GM21526 (cell line): Measurements from ENCODE around the gene RREB1.

Source experiments
- ATAC-seq: cut with Tn5 transposase; IDR thresholded peaks from one replicate; pipeline ENCODE4 v1.9.1; 2021; ENCODE audit warnings: moderate library complexity; ENCODE audit not compliant: unreplicated experiment, low FRiP score

The RREB1 gene

DNA sequence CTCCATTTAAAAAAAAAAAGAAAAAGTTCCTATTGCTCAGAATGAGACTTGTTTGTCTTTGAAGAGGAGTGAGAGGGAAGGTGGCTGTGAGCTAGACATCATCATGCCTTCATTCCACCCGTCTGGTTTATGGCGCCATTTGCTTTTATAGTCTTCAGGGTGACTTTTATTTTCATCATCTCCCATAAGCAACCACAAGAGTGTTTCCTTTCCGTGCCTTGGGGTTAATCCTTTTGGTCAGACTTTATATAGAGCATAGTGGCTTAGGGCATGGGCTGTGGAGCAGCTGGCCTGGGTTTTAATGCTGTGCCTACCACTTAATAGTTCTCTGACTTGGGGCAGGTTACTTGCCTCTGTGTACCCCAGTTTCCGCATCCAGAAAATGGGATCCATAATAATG lies 77.8 kb downstream of the RREB1 start:
- ATAC-seq, result no peak

DNA sequence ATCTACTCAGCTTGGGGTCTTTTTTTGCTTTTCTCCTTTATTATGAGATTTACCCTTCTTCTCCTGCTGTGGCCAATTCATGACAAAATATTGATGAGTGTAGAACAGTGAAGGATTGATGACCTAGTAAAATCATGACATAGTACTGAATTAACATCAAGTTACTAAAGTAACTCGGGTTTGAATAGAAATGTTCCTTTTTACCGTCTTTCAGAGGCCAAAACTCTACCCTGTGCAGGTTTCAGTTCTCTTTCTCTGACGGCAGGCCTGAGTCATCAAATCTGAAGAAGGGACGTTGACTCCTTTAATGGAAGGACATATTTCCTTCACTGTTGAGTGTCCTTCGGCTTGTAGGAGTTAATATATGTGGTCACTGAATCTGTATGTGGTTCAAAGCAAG lies 80.7 kb downstream of the RREB1 start:
- peak; percentile 75 for ATAC-seq

DNA sequence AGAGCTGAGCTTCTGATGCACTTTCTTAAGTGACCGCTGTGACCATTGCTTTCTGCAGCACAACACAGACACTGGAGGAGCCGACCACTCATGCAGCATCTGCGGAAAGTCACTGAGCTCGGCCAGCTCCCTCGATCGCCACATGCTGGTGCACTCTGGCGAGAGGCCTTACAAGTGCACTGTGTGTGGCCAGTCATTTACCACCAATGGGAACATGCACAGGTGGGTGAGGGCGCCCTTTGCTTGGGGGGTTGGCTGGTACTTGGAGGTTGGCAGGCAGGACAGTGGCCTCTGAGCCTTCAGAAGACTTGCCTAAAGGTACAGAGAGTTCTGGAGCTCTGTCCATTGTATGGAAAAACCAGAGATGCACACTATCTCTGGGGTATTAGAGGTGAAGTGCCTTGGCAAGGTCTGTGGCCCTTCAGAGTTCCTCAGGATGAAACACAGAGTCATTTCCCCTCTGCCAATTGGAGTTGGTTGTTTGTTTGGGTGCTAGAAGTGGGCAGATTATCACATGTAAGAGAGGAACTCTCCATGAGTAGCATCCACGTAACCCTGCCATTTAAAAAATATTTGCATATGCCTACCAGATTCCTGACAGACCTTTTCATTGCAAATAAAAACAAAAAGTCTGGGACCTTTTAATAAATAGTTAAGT lies 81.5 kb downstream of the RREB1 start:
- ATAC-seq, result no peak

DNA sequence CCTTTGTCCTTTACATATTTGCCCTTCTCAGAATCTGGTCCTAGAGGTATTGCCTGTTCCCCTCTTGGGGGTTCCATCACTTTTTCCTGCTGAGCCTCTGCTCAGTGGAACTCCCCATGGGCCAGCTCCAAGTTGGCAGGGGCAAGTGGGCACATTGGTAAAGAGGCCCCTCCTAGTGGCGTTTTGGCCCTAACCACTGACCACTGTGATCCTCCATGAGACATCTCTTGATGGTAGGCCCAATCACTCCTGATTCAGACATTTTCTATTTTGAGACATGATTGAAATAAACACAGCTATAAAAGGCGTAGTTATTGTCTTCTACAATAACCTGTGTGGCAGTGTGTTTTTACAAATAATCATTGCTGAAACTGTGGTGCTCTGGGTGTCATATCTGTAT lies 83.0 kb downstream of the RREB1 start:
- no peak for ATAC-seq

DNA sequence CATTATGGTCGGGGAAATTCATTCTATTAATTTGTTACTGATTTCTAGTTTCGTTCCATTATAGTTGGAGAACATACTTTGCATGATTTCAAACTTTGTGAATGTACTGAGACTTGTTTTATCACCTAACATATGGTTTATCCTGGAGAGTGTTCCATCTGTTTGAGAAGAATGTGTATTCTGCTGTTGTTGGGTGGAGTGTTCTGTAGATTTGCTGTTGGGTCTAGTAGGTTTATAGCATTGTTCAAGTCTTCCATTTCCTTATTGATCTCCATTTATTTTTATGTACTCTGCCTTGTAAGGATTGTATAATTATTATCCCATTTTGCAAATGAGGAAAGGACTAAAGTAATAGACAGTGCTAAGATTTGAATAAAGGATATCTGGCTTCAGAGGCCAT lies 85.4 kb downstream of the RREB1 start:
- ATAC-seq, result no peak

DNA sequence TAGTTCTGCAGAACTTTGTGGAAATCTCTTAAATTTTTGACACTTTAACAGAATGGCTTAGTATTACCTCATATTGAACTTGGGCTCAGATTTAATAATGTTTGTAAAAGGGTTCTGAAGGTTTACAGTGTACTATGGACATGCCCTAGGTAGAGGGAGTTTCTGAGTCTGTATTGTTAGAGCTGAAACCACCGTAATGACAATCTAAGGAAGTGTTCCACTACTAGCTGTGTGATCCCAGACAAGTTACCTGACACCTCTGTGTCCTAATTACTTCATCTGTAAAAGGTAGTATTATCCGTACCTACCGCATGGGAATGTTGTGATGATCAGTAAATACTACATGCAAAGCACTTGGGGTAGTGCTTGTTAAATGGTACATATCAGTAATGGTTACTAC lies 86.9 kb downstream of the RREB1 start:
- no peak for ATAC-seq

DNA sequence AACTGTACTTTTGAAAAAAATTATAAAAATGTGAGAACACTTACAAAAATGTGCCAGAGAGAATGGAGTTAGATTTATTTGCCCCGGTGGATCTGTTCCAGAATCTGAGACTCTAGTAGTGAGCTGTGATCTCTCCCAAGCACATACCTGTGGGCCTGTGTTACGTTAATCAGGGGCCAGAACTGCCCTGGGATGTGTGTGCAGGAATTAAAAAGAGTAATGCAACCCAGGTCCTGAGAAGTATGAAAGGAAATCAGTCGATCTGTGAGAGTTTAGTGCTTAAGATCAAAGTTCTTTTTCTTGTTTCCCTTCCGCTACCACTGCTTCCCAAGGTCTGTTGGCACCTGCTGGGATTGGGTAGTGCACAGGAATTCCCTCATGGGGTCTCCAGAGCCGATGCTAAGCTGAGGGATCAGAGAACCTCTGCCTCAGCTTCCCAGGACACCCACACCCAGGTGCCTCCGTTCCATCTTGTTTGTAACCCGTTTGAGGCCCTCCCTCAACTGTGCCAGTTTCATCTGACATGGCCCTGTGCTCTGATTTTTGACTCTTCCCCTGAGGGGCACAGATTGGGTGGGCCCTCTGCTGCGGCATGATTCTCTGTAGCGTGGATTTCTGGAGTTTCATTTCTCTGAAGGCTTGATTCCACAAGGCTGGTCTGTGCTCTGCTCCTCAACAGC lies 87.7 kb downstream of the RREB1 start:
- no peak for ATAC-seq

DNA sequence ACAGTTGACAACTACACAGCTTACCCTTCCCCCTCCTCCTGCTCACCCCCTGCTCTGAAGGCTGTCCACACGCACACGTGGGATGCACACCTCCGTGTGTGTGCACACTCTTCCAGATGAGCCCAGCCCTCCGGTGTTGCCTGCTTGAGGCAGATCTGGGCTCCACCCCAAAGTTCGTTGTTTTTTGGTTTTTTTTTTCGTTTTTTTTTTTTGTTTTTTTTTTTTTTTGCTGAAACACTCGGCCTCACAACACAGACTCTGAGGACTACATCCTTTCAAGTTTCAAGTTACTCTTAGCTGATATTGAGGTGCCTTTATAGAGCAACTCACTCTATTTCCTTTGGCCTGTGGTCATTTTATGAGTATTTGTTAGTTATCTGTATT lies 88.2 kb downstream of the RREB1 start:
- no peak for ATAC-seq

DNA sequence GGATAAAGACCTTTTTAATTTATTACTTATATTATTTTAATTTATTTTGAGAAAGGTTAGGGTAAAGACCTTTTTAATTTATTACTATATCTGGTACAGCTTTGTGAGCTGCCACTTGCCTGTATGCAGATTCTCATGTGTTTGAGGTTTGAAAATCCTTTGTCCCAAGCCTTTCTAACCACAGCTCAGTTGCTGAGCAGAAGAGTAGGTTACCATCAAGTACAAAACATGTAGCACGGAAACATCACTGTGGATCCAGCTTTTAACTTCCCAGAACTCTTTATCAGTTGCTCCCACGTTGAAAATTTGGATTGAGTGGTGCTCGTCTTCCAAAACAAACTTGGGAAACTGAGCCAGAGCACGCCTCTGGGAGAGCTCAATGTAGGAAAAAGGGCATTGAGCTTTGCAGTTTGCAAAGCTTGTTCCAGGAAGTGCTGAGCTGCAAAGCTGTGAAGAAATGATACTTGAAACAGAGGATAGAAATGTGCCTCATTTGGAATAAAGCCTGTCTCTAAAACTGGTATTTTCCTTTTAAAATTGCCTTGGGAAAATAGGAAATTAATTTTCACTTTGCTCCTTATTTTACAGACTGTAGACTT lies 89.0 kb downstream of the RREB1 start:
- ATAC-seq, result no peak

DNA sequence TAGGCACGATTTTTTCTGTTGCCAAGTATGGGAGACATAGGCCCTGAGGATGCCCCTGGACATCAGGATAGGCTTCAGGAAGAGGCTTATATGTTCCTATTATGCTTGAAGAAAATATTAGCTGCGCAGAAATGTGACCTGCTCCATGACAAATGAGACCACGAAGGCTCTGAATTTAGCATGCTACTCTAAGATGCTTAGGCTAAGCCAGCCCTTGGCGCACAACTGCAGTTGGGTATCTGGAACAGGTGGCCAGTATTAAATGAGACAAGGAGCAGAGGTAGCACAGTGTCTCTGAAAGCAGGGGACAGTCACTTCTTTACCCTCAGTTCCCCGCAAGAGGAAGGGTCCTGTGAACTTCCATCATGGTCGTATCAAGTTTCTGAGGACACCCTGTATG lies 90.0 kb downstream of the RREB1 start:
- no peak for ATAC-seq

DNA sequence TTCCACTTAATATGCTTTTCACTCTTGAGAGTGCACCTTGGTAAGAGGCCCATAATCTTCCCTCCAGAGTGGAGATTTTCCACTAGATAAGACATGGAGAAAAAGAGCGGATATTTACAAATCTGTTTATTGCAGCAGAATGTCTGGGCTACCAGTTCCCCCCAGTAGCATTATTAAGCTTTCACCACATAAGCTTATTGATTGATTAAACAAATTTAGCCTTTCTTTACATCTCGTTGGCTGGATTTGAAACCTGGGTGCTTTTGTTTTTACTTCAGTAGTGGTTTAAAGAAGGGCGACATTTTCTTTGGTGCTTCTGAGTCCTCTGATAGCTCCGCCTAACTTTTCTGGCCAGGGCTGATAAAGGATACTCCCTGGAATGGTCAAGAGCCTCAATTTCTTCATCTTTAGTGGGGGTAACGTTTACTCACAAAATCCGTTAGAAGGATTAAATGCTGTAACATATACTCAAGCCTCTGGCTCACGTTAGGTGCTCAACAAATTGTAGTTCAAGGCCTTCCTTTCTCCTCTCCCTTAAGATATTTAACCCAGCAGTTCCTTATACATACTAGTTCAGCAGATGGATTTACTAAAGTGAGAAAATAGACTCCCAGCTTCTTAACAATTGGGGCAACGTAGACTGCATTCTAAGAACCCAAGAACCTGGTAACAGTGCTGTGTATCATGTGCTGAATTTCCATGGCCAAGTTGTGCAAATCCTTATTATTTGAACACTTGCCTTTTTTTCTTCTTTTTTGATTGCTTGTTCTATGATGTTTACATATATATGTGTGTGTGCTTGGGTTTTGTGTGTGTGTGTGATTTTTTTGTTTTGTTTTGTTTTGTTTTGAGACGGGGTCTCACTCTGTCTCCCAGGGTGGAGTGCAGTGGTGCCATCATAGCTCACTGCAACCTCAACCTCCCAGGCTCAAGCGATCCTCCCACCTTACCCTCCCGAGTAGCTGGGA lies 91.4 kb downstream of the RREB1 start:
- ATAC-seq, result no peak

DNA sequence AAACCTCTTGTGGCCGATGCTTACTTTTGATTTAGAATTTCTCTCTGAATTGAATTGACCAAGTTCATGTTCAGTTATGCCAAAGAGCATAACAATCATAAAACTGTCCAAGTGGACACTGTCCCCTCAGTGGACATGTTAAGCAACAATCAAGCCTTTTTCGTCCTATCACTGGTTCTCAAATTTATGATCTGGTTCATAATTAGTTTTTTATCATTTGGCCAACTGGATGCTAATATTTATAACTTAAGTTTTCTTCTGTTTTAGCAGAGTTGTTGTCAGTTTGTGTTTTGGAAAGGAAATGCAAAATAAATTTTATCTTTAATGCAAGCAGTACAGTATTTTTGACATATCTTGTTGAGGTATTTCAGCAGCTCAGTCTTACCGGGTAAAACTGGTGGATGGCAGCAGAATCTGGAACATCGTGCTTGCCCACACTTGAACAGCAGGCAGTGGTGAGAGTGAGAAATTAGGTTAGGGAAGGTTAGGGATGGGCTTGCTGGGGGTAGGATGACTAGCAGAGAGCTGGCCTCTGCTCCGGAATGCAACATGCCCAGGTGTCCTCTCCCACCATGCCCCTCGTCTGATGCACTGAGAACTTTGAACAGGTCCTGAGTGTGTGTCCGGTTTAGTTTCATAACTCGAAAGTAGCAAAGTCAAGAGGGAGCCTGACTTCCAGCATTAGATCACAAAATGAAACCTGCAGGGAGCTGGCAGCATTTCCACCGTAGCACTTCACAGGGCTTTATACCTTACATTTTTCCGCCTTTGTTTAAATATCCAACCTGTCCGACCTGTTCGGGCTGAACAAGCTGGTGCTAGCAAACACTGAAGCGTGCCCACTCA lies 93.1 kb downstream of the RREB1 start:
- ATAC-seq, result no peak

DNA sequence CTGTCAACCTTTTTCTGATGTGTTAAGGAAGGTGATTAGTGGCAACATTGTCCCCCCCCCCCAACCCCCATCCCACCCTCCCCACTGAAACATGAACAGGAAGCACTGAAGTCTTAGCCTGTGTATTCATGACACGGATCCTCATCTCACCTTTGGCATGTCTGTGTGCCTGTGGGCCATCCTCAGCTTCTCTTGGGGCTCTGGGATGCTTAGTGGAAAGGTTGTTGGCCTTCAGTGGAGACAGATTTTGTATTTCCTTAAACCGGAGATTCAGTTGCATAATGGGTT lies 93.6 kb downstream of the RREB1 start:
- no peak for ATAC-seq

DNA sequence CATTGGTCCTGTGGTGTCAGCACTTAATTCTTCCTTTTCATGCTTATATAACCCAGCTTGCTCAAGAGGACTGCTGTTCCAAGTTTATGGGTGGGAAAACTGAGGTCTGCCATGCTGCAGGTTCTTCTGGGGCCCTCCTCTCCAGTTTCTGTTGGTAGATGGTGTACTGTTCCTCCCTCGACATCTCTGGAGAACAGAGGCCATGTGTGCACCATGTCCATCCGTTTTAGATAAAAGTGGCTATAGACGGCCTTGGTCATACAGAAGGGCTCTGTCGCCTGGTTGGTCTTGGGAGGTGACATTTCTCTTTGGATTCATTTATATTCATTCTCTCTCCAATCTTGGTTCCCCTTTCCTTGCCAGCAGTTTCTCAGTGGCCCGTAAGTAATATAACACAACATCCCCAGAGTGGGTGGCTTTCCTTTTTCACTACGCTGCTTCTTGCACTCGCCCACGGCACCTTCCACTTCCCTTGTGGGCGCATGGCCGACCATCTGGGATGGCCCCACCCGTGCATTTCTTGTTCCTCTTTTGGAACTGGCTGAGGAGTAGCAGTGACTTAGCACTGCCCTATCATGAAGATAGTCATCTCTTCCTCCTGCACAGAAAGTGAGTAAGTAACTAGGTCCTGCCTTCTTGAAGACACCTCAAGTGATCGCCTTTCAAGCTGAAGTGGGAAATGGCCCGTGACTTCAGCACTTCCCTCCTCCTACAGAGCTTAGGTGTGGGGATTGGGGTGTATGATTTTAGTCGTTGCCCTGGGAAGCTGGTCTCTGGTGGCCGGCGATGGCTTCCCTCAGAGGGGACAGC lies 94.2 kb downstream of the RREB1 start:
- peak; percentile 87 for ATAC-seq

DNA sequence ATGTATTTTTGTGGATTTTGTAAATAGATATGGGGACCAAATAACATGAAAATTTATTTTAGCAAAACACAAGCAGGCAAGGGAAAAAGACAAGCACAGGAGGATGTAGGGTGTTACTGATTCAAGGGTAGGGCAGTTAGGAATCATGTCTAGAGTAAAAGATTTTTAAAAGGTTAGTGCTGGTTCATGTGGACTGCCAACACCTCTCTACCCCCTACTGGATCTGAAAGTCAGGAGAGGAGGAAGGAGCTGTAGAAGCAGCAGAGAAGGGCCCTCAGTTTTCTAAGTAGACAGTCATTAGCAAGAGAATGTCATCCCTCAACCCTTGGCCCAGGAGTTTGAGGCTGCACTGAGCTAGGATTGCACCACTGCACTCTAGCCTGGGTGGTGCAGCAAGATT lies 95.2 kb downstream of the RREB1 start:
- ATAC-seq, result no peak

DNA sequence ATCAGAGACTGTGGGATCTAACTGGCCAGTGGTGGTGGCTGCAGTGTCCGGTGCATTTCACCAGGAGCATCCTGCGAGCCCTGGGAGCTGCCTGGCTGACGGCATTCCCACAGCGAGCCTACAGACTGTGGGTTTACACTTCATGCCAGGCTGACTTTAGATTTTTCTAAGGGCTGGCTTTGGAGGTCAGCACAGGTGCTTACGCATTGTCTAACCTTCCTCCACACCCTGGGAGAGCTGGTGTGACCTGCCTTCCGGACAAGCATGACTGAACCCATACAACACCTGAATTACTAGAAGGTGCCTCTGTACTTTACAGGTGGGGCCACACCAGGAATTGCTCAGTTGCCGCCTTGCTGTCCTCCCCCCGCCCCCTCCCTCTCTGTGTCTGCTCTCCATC lies 96.2 kb downstream of the RREB1 start:
- ATAC-seq, result no peak

DNA sequence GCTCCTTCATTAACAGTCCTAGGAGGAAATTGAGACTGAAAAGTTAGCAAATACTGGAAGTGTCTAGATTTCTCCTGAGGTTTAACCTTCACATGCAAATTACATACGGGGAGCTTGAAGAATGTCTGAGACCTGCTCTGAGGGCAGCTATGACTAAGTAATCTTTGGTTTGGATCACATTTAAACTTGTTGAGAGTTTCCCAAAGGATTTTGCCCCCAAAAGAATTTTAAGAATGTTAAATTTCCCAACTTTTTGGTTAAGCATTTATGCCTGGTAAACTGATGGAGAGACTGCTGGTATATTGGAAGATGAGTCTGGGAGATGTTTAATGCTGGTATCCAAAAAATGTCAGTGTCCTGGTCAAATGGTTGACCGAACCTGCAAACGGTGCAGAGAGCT lies 97.0 kb downstream of the RREB1 start:
- no peak for ATAC-seq

DNA sequence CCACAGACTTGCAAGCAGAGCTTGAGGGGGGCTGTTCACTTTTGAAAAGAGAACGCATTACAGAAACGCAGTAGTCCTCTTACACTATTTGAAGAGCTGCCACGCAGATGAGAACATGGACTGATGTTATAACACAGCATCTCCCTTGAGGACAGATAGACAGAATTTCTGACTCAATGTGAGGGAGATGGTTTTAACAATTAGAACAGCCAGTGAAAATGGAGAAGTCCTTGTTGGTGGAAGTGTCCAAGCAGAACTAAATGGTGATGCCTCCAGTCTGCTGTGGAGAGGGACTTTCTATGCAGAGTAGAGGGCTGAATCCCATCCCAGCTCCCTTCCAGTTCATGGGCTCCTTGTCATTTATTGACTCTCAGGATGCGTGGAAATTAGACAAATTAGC lies 100.0 kb downstream of the RREB1 start:
- ATAC-seq, result no peak

DNA sequence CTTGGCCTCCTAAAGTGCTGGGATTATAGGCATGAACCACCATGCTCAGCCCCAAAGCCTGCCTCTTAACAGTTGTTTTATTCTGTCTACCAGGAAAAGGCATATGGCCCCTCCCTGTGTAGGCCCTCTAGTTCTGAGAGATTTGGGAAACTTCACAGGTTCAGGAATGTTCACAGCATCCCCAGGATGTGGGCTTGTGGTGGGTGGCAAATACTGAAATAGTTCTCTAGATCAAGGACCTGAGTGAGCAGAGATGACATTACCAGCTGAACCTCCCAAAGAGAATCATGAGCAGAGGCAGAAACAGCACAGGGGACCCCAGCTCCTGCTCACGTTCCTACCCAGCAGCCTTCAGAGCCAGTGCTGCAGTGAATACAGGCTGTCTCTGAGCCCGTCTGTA lies 105.7 kb downstream of the RREB1 start:
- ATAC-seq, result no peak

DNA sequence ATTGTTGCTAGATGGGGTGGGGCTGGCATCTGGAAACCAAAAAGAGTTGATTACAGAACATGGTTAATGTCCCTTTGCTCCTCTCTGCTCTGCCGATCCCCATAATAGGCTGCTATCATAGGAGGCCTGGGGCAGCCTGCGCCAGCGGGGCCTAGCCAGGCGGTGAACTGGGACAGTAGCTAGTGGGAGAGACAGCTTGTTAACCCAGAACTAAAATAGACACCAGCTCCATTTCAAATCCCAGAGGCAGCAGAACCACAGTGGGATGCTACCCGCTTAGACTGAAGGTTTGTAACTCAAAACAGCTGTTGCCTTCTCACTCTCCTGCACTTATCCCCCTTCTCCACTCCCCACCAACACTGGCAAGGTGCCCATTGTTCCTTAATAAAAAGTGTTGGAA lies 106.7 kb downstream of the RREB1 start:
- no peak for ATAC-seq
